HG02610 (cell line): ENCODE measurements around the gene DHH.
"Not testable (repeated sequence)": the region's sequence is repeated elsewhere in the genome, so short reads cannot be mapped to it uniquely, and the experiment has no call there.

ENCODE experiments used
- ATAC-seq: cut with Tn5 transposase; IDR thresholded peaks from one replicate; pipeline ENCODE4 v1.9.1; 2021; ENCODE audit warnings: mild to moderate bottlenecking, moderate library complexity; ENCODE audit not compliant: unreplicated experiment

The DHH gene

GRCh38 chr12:49079793-49080192 is 14.8 kb downstream of the DHH start:
- no peak for ATAC-seq

GRCh38 chr12:49070971-49071370 is 23.6 kb downstream of the DHH start:
- no peak for ATAC-seq

DNA sequence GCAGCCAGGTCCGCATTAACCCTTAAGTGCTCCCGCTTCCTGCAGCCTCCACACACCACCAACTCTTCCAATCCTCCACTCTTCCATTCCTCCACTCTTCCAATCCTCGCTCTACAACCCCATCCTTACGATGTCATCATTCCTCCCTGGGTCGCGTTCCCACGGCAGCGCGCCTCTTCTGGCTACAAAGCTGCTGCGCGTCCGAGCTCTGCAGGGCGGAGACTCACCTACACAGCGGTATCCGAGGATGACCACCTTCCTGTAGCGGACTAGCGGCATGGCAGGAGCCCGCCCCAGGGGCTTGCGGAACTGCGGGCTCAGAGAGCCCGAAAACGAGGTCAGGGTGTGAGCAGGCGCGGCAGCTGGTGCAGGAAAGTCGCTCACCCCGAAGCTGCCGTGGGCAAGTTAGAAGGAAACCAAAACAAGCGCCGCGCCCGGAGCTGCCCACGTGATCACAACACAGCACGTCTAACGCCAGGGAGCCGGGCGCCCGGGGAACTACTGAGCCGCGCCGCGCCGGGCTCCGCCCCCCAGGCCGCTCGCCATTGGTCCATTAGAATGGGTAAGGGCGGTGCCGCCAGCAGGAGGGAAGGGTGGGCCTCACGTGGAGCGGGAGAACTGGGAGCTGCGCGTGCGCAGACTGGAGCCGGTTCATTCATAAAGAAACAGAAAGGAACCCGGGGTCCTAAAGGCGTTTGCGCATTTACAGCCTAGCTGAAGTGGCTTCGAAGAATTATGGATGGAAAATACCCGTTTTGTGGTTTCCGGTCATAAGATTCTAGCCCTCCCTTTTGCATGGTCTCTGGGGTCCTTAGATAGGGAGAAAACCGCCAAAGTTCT is 24.9 kb downstream of the DHH start, which contains the start of gene RHEBL1:
RHEBL1 (minus strand) TSS at position 473 of the 840 bp plus-strand sequence; CDS start at position 279, 194 bp downstream.
- peak; percentile 98 for ATAC-seq

DNA sequence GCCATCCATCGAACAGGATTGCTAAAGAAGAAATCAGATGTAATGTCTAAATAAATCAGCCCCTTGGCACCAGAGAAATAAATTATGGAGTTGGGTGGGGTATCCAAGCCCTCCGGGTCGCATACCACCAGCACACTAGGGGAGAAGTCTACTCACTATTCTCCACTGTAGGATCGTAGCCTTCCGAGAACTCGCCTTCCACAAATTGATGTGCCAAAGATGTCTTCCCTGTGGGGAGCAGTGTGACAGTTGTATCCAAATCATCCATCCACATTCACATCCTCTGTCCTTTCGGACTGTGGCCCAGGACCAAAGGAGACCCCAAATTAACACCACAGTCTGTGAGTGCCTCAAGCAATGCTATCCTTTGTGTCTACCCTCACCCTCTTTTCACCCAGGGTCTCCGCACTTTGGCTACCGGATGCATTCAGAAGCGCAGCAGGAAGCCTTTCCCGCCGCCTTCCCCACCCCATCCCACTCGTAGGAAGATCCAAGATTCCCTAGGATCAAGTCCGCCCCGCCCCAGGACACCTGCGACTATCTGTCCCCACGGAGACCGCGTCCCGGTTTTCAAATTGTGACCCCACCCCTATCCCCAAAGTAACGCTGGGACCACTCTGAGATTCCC is 25.6 kb downstream of the DHH start:
- ATAC-seq = no peak

DNA sequence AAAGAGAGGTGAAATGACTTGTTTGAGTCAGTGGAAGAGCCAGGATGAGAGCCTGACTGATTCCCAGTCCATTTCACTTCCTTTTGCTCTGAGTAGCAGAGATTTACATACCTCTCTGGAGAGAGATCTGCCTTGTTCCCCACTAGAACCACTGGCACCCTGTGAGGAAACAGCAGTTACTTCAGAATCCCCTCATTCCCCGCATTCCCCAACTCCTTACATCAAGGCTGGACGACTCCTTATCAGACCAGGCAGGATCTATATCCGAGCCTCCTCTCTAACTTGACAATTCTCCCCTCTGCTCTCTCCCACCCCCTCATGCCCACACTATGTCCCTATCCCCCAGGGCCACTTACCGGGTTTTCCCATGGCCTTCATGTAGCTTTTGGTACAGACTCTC is 28.5 kb downstream of the DHH start:
- ATAC-seq = no peak

- no peak for ATAC-seq
Observed at GRCh38 chr12:49064767-49065152, 29.8 kb downstream of the DHH start.

- not testable (repeated sequence) for ATAC-seq
Observed at GRCh38 chr12:49061916-49062315, 32.7 kb downstream of the DHH start.

DNA sequence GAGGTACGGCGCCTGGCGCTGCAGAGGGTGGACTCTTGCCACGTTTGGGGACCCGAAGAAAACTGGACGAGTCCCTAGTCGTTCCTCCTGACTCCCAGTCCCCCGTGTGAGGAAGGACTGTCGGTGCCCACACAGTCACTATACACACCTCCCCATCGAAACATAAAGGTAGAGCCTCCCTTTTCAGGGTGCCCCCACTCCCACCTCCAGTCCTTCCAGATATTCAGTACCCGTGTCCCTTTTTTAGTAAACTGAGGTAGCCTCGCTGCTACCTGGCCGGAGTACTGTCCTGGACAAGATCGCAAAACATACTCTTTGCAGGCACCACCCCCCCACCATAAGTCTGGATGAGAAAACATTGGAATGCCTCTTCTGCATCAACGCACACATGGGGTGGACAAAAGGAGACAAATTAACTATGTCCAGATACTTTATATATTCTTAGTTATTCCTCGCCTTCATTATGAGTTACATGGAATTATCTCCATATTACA is 33.4 kb downstream of the DHH start:
- ATAC-seq = no peak

GRCh38 chr12:49060237-49061156 is 34.1 kb downstream of the DHH start, which contains the start of gene KMT2D:
Gene KMT2D, minus strand, starts transcription at chr12:49060794. Its CDS starts 5,470 bp downstream, at chr12:49055324.
- peak; percentile 46 for ATAC-seq

DNA sequence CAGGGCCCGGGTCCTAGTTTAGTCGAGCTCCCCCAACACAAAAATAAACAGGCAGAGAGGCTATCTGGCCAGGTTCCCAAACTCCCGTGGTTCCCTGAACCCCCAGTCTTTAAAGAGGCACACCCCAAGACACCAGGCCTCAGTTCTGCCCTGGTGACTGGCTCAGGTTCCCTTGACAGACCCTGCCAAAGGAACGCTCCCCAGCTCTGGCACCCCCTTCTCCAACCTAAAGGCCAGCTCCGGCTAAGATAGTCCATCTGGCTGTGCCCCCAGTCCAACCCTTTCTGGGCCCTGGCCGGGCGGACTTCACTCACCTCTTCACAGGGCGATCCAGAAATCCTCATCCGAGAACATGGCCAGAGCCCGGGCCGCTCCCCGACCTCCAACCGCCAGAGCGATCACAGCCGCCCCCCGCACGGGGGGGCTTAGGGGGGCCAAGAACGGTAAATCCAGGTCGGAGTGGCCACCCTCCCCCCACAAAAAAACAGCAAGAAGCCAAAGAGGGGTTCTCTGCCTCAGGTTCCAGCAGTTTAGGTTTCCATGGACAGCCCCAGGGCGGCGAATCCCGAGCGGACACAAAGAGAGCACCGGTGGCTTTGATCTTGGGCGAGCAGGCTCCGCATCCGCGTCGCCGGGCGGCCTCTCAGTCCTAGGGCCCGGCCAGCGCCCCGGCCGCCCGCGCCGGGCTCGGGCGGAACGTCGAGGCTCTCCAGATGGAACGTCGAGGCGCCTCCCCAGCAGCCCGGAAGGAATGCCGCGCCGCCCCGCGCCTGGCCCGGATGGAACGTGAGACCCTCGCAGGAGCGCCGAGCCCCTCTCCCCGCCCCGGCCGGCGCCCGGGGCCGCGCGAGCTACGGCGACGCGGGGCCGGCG is 35.1 kb downstream of the DHH start:
- peak; percentile 10 for ATAC-seq

GRCh38 chr12:49059045-49059298 is 35.6 kb downstream of the DHH start:
- no peak for ATAC-seq

- ATAC-seq = no peak
Observed at GRCh38 chr12:49058366-49059044, 36.1 kb downstream of the DHH start.

DNA sequence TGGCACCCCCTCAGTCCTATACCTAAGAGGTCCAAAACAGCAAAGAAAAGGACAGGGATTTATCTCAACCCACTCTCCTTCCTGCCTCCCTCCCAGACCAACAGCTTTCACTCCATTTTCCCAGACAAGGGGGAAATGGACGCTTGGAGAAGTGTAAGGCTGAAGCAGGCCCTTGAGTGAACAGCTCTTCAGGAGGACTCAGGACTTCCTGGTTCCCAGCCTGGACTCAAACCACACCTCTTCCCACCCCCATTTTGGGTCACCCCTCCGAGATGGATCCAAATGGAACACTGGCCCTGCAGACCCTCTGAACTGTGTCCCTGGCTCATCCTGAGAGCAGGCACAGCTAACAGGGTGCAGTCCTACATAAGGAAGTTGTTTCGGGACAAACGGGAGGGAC is 36.7 kb downstream of the DHH start:
- no peak for ATAC-seq

DNA sequence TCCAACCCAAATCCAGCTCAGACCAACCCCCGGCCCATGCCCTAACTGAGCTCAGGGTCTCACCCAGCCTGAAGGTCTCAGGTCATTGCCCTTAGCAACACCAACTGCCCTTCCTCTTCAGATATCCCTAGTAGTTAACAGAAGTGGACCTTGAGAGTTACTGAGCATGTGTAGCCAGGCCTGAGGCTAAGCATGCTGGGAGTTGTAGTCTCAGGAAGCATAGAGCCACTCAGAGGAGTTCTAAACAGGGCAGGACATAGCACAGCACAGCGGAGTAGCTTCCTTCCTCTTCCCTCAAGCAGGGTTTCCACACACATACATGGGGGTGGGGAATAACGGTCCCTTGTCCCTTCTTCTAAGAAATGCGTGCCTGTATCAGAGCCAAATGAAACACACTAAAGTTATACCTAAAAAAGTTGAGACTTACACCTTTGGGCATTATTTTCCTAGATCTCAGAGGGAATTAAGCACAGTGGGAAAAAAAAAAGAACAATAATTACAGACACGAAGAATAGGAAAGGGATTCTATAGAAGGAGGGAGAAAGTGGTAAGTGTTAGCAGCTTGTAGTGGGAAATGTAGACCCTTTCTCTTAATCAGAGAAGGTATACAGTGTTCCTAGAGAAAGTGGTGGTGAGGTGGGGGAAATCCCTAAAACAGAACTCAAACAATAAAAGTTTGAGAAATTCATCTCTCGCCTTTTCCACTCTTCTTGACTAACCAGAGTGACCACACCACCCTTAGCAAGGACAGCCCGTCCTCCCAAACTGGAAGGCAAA is 38.4 kb downstream of the DHH start:
- peak; percentile 76 for ATAC-seq

- no peak for ATAC-seq
Observed at GRCh38 chr12:49055092-49055491, 39.5 kb downstream of the DHH start.

GRCh38 chr12:49054524-49054923 is 40.1 kb downstream of the DHH start:
- ATAC-seq = no peak

DNA sequence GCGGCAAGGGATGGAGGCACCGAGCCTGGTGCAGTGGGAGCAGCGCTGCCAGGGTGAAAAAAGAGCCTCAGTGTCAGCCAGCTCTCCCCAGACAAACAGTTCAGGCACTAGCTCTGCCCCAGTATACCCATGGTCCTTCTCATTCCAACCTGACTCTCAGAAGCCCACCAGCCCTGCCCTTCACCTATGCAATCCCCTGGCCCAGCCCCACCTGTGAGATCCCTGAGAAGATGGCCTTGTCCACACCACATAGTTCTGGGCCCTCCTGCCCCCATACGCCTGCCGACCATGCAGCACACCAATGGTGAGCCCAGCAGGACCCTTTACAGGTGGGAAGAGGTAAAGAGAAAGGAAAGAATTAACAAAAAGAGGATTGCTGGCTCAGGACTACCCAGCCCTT is 40.5 kb downstream of the DHH start:
- no peak for ATAC-seq

DNA sequence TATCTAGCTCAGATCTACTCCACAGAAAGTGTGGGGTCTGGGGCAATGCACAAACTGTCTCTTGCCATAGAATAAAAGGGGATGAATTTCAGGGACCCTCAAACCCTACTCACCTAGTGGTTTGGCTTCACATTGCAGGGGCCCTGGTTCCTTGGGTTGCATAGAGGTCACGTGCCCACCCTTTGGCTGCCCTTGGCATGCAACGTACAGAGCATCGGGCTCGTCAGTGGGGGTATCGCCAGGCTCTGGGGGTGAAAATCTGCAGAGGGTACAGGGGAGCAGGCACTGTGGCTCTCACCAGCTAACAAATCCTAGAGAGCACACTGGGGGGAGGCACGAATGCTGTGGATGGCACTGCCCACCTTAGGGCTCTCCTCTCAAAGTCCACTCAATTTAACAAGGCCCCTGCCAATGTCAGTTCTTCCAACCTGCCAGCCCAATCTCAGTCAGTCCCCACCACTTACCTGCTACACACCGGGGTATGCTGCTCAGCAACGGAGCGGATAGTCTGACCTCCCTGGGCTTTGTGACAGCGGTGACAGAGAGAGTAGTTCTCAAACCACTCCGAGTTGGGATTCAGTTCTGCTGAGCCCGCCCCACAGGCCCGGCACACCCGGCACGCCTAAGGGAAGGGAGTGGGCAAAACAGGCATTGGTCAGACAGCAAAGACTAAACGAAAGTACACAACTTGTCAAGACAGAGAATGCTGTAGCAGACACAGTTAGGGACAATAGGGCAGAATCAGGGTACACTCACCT is 42.0 kb downstream of the DHH start:
- no peak for ATAC-seq
